Mesothelial cell of epicardium (in vitro differentiated cells): Measurements from ENCODE around the gene CYP2W1. TPM values are rescaled to one million over a fixed set of nuclear protein-coding genes. Genes with fewer than 3 reads are reported as not detected.
A peak's percentile ranks its signal among the peaks of the same experiment; 100 is the strongest.

Source experiments
- DNase-seq, 2 experiments: peaks; one replicate each; pipeline ENCODE4 v3.0.0; 2021; ENCODE audit warnings: low spot score in 2 of 2; ENCODE audit not compliant: unreplicated experiment in 2 of 2
- H3K27ac Mint-ChIP-seq: 2 replicates; pipeline ENCODE4 v1.8.0; 2021; ENCODE audit warnings: mixed read lengths
- H3K27me3 Mint-ChIP-seq: 2 replicates; pipeline ENCODE4 v1.8.0; 2021; ENCODE audit warnings: low read depth, mixed read lengths
- H3K36me3 Mint-ChIP-seq: 2 replicates; pipeline ENCODE4 v1.8.0; 2021; ENCODE audit warnings: mixed read lengths
- H3K4me1 Mint-ChIP-seq: 2 replicates; pipeline ENCODE4 v1.8.0; 2021; ENCODE audit warnings: mixed read lengths
- H3K4me3 Mint-ChIP-seq: 2 replicates; pipeline ENCODE4 v1.8.0; 2021; ENCODE audit warnings: mild to moderate bottlenecking, moderate library complexity, mixed read lengths
- H3K9me3 Mint-ChIP-seq: 2 replicates; pipeline ENCODE4 v1.8.0; 2021; ENCODE audit warnings: mixed read lengths
- total RNA-seq: library from RNA; stranded (reverse); gene quantifications from 3 replicates; pipeline ENCODE4 v1.2.1, GENCODE V29; 2021
- TF ChIP-seq, protein P1 (sequence below): fragments of 200-600 bp; sonication (generic); IDR thresholded peaks from one replicate; pipeline ENCODE4 v1.5.0; 2021; ENCODE audit warnings: antibody characterized with exemption; ENCODE audit not compliant: unreplicated experiment

The CYP2W1 gene
- total RNA-seq, 1 donor from 2014 or later, result 5.6 TPM

DNA sequence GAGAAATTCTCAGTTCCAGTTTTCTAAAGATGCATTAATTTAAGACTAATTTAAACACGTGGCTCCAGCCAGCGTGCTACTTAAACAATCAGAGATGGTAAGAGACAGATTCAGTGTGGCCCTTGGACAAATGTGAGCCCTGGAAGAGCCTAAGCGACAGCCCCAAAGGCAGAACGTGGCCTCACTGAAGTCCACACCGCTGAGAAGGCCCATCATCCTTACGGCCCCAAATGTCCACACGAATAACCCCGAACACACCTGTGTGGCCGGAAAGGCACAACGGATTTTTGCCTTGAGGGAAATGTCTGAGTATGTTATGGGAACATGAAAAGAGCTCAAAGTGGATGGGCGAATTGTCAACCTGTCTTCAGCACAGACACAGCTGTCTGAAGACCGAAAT, 10.9 kb upstream of the CYP2W1 start:
- Mint-ChIP-seq H3K36me3 (peaks cover 21% of the 10 kb centered on the region), H3K27me3 (no peaks in the 10 kb centered on the region), H3K27ac (no peak overlapping the region), H3K4me1 (peaks cover 12% of the 10 kb centered on the region), H3K4me3 (no peak overlapping the region), H3K9me3 (no peaks in the 10 kb centered on the region)
- TF ChIP-seq, protein P1, sequence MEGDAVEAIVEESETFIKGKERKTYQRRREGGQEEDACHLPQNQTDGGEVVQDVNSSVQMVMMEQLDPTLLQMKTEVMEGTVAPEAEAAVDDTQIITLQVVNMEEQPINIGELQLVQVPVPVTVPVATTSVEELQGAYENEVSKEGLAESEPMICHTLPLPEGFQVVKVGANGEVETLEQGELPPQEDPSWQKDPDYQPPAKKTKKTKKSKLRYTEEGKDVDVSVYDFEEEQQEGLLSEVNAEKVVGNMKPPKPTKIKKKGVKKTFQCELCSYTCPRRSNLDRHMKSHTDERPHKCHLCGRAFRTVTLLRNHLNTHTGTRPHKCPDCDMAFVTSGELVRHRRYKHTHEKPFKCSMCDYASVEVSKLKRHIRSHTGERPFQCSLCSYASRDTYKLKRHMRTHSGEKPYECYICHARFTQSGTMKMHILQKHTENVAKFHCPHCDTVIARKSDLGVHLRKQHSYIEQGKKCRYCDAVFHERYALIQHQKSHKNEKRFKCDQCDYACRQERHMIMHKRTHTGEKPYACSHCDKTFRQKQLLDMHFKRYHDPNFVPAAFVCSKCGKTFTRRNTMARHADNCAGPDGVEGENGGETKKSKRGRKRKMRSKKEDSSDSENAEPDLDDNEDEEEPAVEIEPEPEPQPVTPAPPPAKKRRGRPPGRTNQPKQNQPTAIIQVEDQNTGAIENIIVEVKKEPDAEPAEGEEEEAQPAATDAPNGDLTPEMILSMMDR, result no peak
- DNase-seq, result no peak

DNA sequence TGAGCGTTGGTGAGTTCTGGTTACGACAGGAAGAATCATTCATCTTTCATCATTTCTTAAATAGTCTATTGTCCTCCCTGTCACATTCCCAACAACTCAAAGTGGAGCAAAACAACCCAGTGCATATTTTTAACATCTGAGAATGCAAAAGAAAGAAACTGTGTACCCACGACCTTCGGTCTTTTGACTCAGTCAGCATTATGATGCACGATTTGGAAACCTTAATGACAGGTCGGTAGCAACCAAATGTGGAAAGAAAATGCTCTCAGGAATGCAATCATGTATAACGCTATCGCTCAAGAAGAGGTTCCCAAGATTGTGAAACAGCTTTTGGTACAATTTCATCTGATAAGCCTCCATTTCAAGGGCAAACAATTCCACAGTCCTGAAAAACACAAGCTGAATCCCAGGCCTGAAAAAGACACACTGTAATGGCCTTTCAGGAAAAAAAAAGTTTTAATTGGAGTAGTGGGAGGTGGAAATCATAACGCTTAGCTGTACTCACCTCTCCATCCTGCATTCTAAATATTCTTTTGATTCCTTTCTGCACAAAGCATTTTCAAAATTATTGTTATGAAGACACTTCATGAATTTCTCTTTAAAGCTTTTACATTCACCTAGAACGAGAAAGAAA, 10.2 kb upstream of the CYP2W1 start:
- Mint-ChIP-seq H3K9me3 (no peaks in the 10 kb centered on the region), H3K36me3 (peaks cover 19% of the 10 kb centered on the region), H3K4me3 (peak overlapping the region; percentile 52), H3K27me3 (no peaks in the 10 kb centered on the region), H3K27ac (no peak overlapping the region), H3K4me1 (peaks cover 12% of the 10 kb centered on the region)
- DNase-seq, result no peak
- TF ChIP-seq, protein P1, result no peak

DNA sequence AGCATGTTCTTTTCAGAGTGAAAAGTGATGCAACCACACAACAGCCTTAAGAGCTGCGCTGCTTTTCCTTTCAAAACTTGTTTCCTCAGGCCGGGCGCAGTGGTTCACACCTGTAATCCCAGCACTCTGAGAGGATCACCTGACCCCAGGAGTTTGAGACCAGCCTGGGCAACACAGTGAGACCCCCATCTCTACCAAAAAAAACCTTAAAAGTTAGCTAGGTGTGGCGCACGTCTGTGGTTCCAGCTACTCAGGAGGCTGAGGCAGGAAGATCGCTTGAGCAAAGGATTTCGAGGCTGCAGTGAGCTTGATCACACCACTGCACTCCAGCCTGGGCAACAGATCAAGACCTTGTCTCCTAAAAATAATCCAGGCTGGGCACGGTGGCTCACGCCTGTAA, 9.7 kb upstream of the CYP2W1 start:
- DNase-seq, result no peak
- Mint-ChIP-seq H3K27me3 (no peaks in the 10 kb centered on the region), H3K36me3 (peaks cover 16% of the 10 kb centered on the region), H3K27ac (no peak overlapping the region), H3K4me3 (peak overlapping the region; percentile 52), H3K4me1 (peaks cover 12% of the 10 kb centered on the region), H3K9me3 (no peaks in the 10 kb centered on the region)
- TF ChIP-seq, protein P1, result no peak

DNA sequence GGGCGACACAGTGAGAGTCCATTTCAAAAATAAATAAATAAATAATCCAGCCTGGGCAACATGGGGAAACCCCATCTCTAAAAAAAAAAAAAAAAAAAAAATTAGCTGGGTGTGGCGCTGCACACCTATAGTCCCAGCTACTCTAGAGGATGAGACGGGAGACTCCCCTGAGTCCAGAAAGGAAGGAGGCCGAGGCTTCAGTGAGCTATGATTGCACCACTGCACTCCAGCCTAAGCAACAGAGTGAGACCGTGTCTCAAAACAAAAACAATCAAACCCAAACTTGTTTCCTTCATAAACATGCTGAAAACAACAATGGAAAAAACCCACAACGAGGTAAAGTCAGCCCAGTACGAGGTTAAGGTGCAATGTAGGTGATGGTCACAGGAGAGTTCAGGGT, 8.8 kb upstream of the CYP2W1 start:
- H3K36me3 Mint-ChIP-seq, result peaks cover 16% of the 10 kb centered on the region
- TF ChIP-seq, protein P1, result no peak
- no peak for DNase-seq
- peaks cover 12% of the 10 kb centered on the region for H3K4me1 Mint-ChIP-seq
- H3K4me3 Mint-ChIP-seq, result peak overlapping the region; percentile 87
- no peaks in the 10 kb centered on the region for H3K9me3 Mint-ChIP-seq
- H3K27ac Mint-ChIP-seq, result peak overlapping the region; percentile 76
- H3K27me3 Mint-ChIP-seq, result no peaks in the 10 kb centered on the region

DNA sequence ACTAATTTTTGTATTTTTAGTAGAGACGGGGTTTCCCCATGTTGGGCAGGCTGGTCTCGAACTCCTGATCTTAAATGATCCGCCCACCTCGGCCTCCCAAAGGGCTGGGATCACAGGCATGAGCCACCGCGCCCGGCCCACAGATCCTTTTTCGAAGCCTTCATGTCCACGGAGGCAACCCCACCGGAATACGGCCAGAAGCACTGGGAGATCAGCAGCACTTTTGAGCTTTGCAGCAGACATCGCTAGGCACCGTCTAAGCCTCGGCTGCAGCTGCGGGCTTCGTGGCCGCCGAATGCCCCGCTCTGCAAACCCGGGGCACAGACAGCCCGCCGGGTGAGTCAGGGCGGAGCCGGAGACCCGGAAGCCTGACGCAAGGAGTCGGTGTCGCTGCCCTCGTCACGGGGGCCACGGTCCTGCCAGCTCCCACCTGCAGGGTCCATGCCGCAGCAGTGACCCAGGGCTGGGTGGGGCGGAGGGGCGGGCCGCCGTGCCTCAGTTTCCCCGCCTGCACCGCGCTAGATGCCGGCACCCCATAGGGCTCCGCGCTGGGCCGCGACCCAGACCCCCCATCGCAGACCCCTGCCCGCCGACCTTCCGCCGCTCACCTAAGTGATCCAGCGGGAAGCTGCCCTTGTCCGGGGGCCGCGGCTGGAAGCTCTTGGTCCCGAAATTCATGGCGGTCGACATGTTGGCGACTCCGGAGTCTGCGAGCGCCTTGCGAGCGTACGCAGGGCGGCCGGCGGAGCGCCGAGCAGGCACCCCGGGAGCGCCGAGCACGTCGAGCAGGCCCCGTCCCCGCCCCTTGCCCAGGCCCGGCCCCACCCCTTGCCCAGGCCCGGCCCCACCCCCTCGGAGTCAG, 7.9 kb upstream of the CYP2W1 start, which contains the start of gene COX19:
Gene COX19 (minus strand): TSS at position 730 of the 862 bp plus-strand sequence. CDS start 40 bp downstream, at position 690.
- peaks cover 16% of the 10 kb centered on the region for H3K36me3 Mint-ChIP-seq
- DNase-seq, result peak; percentile 91 to 92

More for the DNA sequence above, 7.9 kb upstream of the CYP2W1 start, which contains the start of gene COX19:
- TF ChIP-seq, protein P1, result no peak
- H3K4me1 Mint-ChIP-seq, result peaks cover 12% of the 10 kb centered on the region
- H3K4me3 Mint-ChIP-seq, result peak within 1 kb of the TSS; percentile 87
- H3K27ac Mint-ChIP-seq, result peak within 1 kb of the TSS; percentile 76
- no peaks in the 10 kb centered on the region for H3K27me3 Mint-ChIP-seq
- no peaks in the 10 kb centered on the region for H3K9me3 Mint-ChIP-seq
